ENCODE measurements around the gene RSPH1. TPM values are rescaled to one million over a fixed set of nuclear protein-coding genes. Genes with fewer than 3 reads are reported as not detected.

RSPH1 gene
- total RNA-seq, 2 donors from 2014 or later = 1.8 to 2.2 TPM

- WGBS, 2 experiments (ENCODE audit: insufficient coverage in 1 of 2, insufficient read length in 1 of 2) = 94 to 100% methylated on average over 3 to 10 of the region's 10 CpGs
These were observed 48.3 kb downstream of the RSPH1 start for GRCh38 chr21:42447732-42448131.

DNA sequence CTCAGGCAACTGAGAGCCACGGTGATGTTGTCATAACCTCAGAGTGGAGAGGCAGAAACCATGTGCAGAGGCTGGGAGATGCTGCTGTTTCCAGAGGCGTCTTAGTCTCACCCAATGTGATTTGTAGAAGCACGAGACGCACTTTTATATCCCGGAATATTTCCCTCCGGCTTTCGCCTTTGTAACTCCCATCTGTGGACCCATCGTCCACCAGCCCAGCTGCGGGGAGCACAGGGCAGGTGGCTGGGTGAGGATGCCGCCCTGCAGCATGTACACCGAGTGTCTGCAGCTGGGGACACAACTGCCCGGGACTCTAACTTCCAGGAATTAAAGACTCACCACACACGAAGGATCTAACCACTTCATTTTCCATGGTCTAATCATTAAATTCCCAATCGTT lies 48.8 kb downstream of the RSPH1 start:
- H3K27me3 ChIP-seq (ENCODE audit: control insufficient read depth, insufficient read depth, low read length, poor library complexity, severe bottlenecking) = peaks cover 6% of the 10 kb centered on the region
- no peak overlapping the region for H3K4me3 ChIP-seq (ENCODE audit: low read length)
- WGBS, 2 experiments (ENCODE audit: insufficient coverage in 1 of 2, insufficient read length in 1 of 2) = 87 to 89% methylated on average over 12 to 14 of the region's 14 CpGs
- no peak overlapping the region for H3K4me3 Mint-ChIP-seq
- TF ChIP-seq, protein P1, sequence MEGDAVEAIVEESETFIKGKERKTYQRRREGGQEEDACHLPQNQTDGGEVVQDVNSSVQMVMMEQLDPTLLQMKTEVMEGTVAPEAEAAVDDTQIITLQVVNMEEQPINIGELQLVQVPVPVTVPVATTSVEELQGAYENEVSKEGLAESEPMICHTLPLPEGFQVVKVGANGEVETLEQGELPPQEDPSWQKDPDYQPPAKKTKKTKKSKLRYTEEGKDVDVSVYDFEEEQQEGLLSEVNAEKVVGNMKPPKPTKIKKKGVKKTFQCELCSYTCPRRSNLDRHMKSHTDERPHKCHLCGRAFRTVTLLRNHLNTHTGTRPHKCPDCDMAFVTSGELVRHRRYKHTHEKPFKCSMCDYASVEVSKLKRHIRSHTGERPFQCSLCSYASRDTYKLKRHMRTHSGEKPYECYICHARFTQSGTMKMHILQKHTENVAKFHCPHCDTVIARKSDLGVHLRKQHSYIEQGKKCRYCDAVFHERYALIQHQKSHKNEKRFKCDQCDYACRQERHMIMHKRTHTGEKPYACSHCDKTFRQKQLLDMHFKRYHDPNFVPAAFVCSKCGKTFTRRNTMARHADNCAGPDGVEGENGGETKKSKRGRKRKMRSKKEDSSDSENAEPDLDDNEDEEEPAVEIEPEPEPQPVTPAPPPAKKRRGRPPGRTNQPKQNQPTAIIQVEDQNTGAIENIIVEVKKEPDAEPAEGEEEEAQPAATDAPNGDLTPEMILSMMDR (conservative IDR thresholded peaks at IDR 0.05) = no peak
- no peak overlapping the region for H3K9ac ChIP-seq (ENCODE audit: extremely low read depth, low read length, poor library complexity, severe bottlenecking)
- H3K27ac Mint-ChIP-seq = no peak overlapping the region
- peaks cover 14% of the 10 kb centered on the region for H3K4me1 Mint-ChIP-seq
- H3K9me3 ChIP-seq (ENCODE audit: control insufficient read depth, low read length) = no peaks in the 10 kb centered on the region
- no peak for DNase-seq
- no peaks in the 10 kb centered on the region for H3K36me3 Mint-ChIP-seq (ENCODE audit: low read depth)
- peaks cover 2% of the 10 kb centered on the region for H3K9me3 Mint-ChIP-seq
- H3K36me3 ChIP-seq (ENCODE audit: control insufficient read depth, insufficient read depth, low read length) = no peaks in the 10 kb centered on the region
- H3K4me1 ChIP-seq (ENCODE audit: control insufficient read depth, insufficient read depth, low read length) = no peaks in the 10 kb centered on the region
- no peak overlapping the region for H3K27ac ChIP-seq (ENCODE audit: low read depth, low read length)
- no peaks in the 10 kb centered on the region for H3K27me3 Mint-ChIP-seq (ENCODE audit: insufficient read depth)

More at GRCh38 chr21:42447732-42448131, 48.3 kb downstream of the RSPH1 start:
- no peaks in the 10 kb centered on the region for H3K36me3 ChIP-seq (ENCODE audit: control insufficient read depth, insufficient read depth, low read length)
- TF ChIP-seq, protein P1 (conservative IDR thresholded peaks at IDR 0.05) = no peak
- H3K4me3 ChIP-seq (ENCODE audit: low read length) = no peak overlapping the region
- peaks cover 6% of the 10 kb centered on the region for H3K27me3 ChIP-seq (ENCODE audit: control insufficient read depth, insufficient read depth, low read length, poor library complexity, severe bottlenecking)
- Mint-ChIP-seq H3K4me3 (no peak overlapping the region), H3K4me1 (peaks cover 14% of the 10 kb centered on the region), H3K27ac (no peak overlapping the region), H3K27me3 (ENCODE audit: insufficient read depth) (no peaks in the 10 kb centered on the region), H3K9me3 (peaks cover 2% of the 10 kb centered on the region), H3K36me3 (ENCODE audit: low read depth) (no peaks in the 10 kb centered on the region)
- H3K9me3 ChIP-seq (ENCODE audit: control insufficient read depth, low read length) = no peaks in the 10 kb centered on the region
- no peak for DNase-seq
- H3K4me1 ChIP-seq (ENCODE audit: control insufficient read depth, insufficient read depth, low read length) = no peaks in the 10 kb centered on the region
- no peak overlapping the region for H3K9ac ChIP-seq (ENCODE audit: extremely low read depth, low read length, poor library complexity, severe bottlenecking)
- H3K27ac ChIP-seq (ENCODE audit: low read depth, low read length) = no peak overlapping the region

GRCh38 chr21:42446531-42446930 lies 49.5 kb downstream of the RSPH1 start:
- Histone ChIP-seq H3K9ac (ENCODE audit: extremely low read depth, low read length, poor library complexity, severe bottlenecking) (no peak overlapping the region), H3K4me3 (ENCODE audit: low read length) (no peak overlapping the region), H3K27me3 (ENCODE audit: control insufficient read depth, insufficient read depth, low read length, poor library complexity, severe bottlenecking) (peaks cover 6% of the 10 kb centered on the region), H3K27ac (ENCODE audit: low read depth, low read length) (no peak overlapping the region), H3K4me1 (ENCODE audit: control insufficient read depth, insufficient read depth, low read length) (no peaks in the 10 kb centered on the region), H3K9me3 (ENCODE audit: control insufficient read depth, low read length) (no peaks in the 10 kb centered on the region), H3K36me3 (ENCODE audit: control insufficient read depth, insufficient read depth, low read length) (no peaks in the 10 kb centered on the region)
- Mint-ChIP-seq H3K9me3 (peaks cover 2% of the 10 kb centered on the region), H3K4me3 (no peak overlapping the region), H3K4me1 (peaks cover 14% of the 10 kb centered on the region), H3K27me3 (ENCODE audit: insufficient read depth) (no peaks in the 10 kb centered on the region), H3K36me3 (ENCODE audit: low read depth) (no peaks in the 10 kb centered on the region), H3K27ac (no peak overlapping the region)
- no peak for DNase-seq
- TF ChIP-seq, protein P1 (conservative IDR thresholded peaks at IDR 0.05) = no peak
- 91 to 100% methylated on average over 3 to 4 of the region's 4 CpGs for WGBS, 2 experiments (ENCODE audit: insufficient coverage in 1 of 2, insufficient read length in 1 of 2)

Measured in endodermal cell (in vitro differentiated cells).